ENCODE results near the gene SRRM5.
A peak's percentile ranks its signal among the peaks of the same experiment; 100 is the strongest.
"Not testable (repeated sequence)": the region's sequence is repeated elsewhere in the genome, so short reads cannot be mapped to it uniquely, and the experiment has no call there.

Gene SRRM5

DNA sequence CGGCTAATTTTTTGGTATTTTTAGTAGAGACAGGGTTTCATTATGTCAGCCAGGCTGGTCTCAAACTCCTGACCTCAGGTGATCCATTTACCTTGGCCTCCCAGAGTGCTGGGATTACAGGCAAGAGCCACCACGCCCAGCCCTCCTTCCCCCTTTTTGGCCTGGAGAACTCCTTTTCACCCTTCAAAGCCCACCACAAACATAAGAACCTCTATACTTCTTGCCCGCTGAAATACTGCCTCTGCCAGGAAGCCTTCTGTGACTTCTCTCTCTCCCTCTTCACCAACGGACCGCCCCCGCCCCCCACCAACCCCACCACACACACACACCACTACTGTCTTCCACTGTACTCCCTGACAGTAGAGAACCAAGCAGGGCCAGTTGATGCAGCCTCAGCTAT, 5.1 kb downstream of the SRRM5 start:
- no peak for DNase-seq

DNA sequence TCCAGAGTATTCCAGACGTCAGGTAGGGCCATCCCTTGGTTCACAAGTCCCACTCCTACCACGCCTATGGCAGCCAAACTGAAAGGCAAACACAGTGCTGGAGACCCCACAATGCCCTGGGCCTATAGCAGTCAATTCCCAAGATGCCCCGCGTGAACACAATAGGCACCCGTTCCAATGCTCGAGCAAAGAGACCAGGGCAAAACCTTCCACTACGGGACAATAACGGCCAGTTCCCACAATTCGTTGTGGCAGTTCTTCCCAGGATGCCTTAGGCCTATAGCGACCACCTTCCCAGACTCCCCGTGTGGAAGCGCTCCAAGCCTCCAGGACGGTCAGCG, 7.0 kb downstream of the SRRM5 start:
- DNase-seq, result peak; percentile 50

DNA sequence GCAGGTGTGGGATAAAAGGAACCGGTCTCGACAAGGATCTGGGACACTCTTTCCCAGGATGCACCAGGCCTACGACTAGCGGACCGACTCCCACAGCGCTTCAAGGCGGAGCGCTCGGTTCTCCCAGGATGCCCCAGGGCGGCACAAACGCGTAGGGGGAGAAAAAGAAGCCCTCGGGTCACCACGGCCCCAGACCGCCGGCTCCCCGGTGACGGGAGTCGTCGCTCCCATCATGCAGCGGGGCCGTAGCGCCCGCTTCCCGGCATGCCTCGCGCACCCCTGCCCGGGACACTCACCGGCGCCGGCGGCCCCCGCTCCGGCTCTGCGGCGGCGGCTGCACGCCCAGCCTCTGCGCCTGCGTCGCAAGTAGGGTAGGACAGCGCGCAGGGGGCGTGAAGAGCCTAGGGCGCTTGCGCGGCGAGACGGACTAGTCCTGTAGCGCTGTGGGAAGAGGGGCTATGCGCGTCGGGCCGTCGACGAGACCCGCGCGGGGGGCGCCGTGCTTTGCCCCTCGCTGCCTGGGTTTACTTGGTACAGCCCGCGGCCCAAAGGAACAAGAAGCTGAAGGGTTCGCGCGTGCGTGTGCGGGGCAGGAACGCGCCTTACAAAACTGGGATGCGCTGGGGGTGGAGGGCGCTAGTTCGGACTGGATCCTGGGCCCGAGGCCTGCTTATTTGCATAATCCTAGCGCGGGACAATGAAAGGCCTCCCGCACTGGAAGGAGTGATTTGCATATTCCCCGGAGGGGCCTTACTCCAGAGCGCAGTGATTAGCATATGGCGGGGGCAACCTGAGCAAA, 7.6 kb downstream of the SRRM5 start, which contains the start of gene ZNF428:
TSS of gene ZNF428 (minus strand) at position 368 of the 799 bp plus-strand sequence. CDS start 5,325 bp downstream, outside the sequence.
- peak; percentile 73 for DNase-seq

DNA sequence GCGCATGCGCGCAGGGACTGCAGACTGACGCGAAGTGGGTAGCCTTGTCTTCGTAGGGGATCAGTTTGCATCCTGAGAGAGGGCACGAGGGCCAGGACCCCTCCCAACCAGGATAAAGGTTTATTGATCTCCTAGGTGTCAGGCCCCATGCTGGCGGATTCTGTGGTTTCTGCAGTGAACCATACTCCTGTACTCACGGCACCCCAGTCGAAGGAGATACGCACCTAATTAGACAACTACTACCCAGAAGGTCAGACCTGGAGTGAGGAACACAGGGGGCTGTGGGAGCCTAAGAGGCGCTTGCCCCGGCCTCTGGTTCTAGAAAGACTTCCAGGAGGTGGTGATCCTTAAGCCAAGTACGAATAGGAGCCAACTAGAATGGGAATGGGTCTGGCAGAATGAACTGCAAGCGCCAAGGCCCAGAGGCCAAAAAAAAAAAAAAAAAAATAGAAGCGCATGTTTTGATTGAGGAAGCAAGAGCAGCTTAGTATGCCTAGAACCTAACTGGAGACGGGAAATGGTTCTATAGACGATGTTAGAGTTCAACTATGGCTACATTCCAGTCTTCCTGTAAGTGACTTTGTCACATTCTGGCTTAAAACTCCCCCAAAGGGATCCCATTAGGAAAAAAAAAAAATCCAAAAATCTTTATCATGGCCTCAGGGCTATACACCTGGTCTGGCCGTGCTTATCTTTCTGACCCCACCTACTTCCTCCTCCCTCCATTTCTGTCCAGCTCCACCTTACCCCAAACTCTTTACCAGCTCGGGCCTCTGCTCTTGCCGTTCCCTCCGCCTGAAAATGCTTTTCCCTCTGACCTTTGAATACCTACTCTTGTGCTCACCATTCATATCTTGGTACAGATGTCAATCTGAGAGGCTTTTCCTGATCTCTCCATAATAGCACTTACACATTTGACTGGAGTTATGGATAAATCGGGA, 8.4 kb downstream of the SRRM5 start:
- no peak for DNase-seq

DNA sequence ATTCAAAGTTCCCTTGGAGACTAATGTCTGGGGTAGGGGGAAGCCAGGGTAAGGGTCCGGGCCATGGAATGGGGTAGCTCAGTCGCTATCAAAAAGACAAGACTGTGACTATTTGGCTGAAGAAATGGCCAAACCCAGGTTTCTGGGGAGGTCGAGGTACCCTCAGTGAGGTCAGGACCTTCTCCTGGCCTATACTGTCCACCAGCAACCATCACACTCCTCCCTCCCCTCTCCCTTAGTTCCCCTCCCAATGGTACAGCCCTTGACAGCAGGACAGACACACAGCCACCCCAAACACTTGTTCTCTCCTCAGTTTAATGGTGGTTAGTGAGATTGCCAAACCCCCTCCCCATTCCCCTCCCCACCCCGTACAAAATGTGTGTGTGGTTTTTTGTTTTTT, 10.2 kb downstream of the SRRM5 start:
- no peak for DNase-seq

DNA sequence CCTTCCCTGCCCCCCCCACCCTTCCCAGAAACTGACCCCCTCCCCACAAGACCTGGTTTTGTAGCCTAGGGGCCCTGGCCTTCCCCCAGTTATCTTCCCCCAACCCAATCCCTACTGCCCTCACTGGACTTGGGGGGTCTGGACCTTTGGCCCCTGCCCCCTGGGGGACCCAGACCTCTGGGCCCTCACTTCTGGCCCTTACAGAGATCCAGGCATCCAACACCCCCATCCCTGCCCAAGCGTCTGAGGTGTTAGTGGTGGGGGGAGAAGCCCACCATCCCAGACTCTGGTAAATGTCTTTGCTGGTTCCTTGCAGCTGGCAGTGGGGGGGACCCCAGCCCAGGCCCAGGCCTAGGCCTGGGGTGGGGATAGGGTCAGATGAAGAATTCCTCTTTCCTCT, 11.1 kb downstream of the SRRM5 start:
- no peak for DNase-seq

DNA sequence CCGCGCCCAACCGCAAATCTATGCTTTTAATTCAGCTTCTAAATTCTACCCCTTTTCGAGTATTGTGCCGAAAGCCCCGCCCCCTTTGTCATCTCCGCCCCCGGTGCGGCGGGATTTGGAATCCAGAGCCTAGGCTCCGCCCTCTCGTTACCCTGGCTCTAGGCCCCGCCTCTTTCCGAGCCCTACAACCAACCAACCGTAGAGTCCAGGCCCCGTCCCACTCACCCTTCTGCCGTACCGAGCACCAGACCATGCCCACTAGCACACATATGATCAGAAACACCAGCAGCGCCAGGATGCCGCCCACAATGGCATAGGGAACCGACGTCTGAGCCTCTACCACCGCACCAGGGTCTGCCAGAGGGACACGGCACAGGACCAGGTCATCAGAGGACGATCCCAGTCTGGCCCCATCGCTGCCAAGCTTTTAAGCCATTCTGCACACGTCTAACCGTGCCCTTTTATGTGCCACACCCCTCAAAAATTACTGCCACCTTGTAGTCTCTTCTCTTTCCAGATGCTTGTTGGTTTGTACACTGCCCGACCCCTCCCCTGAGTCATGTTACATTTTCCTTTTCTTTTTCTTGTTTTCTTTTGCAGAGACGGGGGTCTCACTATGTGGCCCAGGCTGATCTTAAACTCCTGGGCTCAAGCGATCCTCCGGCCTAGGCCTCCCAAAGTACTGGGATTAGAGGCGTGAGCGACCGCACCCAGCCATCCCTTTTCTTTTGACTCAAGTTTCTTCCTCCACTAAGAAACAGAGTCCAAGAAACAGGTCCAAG, 12.2 kb downstream of the SRRM5 start:
- DNase-seq, result no peak

DNA sequence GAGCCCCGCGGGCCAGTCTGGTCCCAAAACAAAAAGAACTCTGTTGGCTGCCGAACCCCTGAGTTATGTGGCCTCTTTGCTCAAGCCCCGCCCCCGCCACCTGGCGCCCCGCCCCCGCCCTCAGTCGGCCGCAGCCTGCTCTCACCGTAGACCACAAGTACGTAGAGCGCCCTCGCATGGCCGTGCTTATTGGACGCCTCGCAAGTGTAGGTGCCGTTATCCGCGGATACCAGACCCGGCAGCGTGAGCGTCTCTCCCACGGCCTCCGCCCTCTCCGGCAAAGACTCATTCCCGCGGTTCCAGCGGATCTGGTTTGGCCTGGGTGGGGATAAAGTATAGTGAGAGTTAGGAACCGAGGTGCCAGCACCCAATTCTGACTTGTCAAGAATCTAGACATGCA, 13.0 kb downstream of the SRRM5 start:
- DNase-seq, result no peak

DNA sequence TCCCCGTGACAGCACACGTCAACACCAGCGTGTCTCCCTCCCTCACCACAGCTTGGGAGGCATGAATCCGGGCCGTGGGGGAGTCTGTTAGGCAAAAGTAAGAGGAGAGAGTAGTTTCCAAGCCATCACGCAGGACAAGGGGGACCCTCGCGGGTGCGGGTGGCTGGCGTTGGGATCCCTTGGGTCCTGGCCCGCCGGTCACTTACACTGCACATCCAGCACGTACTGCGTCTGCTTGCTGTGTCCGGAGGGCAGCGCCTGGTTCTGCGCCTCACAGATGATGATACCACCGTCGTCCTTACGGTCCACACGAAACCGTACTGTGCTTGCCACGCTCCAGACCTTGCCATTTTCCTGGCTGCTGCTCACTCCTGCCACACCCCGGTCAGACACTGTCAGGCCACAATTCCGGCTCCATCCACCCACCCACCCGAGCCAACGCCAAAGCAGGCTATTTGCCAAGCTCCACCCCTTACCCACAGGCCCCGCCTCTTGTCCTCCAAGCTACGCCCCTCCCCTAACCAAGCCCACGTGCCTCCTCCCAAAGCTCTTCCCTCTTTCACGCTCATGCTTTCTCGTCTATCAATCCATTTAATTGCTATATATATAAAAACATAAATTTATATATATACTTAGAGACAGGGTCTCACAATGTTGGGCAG, 14.2 kb downstream of the SRRM5 start:
- no peak for DNase-seq

DNA sequence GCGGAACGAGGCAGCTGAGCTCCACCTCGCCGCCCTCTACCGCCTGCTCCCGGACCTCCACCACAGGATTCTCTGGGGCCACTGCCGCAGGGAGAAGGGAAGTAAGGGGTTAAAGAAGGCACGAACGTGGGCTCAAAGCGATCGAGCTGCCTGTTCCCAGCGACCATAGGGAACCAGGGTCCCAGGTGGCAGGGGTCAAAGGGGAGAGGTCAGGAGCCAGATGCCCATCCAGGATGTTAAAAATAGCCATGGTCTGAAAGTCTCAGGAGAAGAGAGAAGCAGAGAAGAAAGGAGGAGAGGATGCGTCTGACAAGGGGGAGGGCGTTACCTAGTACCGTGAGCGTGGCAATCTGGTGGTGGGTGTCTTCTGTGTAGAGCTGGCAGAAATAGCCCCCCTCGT, 14.9 kb downstream of the SRRM5 start:
- no peak for DNase-seq

DNA sequence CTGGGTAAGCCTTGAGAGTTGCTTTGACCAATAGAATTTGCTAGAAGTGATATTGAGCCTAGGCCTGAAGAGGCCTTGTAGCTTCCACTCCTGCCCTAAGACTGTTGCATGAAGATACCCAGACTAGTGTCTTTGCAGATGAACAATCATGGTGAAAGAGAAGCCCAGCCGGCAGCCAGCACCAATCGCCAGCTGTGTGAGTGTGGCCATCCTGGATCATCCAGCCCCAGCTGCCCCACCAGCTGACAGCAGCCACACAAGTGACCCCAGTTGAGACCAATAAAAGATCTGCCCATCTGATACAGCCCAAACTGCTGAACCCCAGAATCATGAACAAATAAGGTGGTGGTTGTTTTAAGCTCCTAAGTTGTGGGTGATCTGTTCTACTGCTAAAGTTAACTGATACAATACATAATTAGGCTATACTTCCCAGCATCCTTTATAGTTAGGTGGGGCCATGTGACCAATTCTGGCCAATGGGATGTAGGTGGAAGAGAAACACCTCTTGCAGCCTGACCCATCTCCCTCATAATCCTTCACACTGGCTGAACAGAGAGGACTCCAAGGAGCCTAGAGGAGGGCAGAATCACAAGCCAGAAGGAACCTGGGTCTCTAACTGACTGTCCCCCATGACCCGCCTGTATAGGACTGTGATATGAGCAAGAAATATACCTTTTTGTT, 16.9 kb downstream of the SRRM5 start:
- DNase-seq, result no peak

DNA sequence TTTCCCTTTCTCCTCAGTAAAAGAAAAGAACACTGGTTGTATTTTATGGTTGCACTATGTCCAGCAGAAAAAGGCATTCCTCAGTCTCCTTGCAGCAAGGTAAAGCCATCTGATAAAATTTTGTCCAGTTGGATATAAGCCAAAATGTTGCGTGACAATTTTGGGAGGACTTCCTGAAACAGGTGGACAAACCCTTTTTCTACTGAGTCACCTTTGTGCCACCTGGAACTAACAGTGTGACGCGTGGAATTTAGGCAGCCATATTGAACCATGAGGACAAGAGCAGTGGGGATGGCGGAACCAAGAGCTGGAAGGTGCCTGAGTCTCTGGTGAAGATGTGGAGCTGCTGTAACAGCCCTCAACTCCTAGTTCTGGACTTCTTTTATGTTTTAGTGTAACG, 19.6 kb downstream of the SRRM5 start:
- no peak for DNase-seq

DNA sequence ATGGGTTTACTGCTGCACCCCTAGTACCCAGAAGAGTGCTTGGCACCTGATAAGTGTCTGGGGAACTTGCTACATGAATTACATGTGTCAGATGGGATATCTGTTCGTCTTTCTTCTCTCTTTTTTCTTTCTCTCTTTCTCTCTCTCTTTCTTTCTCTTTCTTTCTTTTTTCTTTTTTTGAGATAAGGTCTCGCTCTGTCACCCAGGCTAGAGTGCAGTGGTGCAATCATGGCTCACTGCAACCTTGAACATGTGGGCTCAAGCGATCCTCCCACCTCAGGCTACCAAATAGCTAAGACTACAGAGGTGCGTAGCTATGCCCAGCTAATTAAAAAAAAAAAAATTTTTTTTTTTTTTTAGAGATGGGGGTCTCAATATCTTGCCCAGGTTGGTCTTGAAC, 21.6 kb downstream of the SRRM5 start:
- no peak for DNase-seq

DNA sequence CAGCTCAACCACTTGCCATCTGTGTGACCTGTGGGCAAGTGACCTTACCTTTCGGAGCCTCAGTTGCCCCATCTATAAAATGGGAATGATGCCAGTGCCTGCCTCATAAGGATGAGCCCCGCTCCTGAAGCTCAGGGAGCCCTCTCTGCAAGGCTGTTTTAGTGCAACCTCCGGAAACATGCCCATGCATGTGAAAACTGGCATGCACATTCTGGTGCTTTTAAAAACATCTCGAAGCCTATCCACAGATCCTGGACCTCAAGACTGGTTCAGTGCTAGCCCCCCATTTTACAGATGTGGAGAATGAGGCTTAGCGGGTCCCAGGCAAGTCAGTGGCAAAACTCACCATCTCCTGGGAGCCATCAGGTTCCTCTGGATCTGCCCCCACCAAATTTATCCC, 22.2 kb downstream of the SRRM5 start:
- no peak for DNase-seq

DNA sequence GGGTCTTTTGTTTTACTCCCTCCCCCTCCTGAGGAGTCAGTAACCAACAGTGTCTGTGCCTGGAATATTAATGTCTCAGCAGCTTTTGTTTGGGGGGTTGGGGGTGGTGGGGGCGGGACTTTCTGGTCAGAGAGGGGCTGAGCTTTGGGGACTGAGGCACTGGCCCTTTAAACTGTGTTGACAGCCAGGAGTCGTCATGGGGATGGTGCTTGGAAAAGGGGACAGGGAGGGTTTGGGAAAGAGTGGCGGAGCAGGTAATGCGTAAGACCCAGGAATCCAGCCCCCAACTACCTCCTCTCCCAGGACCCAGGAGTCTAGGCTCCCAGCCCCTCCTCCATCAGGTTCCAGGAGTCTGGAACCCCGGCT, 22.6 kb downstream of the SRRM5 start:
- DNase-seq, result no peak

DNA sequence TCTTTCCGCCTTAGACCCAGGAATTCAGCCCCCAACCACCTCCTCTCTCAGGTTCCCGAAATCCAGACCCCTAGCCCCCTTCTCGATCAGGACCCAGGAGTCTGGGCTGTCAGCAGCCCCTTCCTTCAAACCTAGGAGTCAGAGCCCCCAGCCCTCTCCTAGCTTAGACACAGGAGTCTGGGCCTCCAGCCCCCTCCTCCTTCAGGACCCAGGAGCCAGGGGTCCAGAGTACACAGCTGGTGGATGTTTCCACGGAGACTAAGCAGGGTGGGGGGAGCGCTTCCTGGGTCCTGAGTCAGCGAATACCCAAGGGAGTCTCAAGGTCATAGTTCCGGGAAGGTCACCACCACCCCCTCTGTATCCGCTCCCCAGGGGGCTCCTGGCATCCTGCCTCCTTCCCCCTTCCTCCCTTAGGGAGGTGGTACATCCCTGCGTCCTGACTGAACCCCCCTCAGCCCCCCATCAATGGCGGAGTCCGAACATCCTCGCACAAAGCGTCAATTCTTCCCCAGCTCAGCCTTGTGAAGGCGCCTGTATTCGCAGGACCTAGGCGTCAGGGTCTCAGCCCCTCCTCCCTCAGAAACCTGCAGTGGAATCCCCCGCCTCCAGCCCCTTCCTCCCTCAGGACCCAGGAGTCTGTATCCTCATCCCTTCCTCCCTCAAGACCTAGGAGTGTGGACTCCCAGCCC, 23.1 kb downstream of the SRRM5 start:
- DNase-seq, result no peak

DNA sequence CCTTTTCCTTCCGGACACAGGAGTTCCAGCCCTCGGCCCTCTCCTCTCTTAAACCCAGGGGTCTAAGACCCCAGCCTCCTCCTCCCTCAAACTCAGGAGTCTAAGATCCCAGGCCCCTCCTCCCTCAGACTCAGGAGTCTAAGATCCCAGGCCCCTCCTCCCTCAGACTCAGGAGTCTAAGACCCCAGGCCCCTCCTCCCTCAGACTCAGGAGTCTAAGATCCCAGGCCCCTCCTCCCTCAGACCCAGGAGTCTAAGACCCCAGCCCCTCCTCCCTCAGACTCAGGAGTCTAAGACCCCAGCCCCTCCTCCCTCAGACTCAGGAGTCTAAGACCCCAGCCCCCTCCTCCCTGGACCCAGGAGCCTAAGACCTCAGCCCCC, 23.7 kb downstream of the SRRM5 start:
- DNase-seq, result not testable (repeated sequence)

DNA sequence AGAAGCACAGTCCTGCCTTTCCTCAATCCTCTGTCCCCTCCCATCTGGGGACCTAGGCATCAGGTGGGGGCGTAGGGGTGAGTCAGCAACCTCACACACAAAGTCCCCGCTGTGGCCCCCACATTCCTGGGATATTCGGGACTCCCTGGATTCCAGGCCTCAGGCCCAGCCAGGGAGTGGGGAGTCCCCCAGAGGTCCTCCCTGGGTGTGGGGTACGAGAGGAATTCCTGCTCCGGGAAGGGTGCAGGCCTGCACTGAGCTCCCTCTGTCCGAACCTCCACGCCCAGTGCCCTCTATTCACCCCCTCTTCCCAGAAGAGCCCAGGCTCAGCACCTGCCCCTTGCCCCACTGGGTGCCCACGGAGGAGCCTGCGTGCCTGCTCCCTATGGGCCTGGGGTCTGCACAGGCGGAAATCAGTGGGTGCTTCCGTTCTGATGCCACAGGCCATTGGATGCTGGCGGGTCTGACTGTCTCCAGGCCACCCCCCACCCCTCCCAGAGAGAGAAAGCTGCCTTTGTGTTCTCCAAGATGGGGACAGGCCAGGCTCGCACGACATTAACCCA, 24.3 kb downstream of the SRRM5 start:
- DNase-seq, result no peak

DNA sequence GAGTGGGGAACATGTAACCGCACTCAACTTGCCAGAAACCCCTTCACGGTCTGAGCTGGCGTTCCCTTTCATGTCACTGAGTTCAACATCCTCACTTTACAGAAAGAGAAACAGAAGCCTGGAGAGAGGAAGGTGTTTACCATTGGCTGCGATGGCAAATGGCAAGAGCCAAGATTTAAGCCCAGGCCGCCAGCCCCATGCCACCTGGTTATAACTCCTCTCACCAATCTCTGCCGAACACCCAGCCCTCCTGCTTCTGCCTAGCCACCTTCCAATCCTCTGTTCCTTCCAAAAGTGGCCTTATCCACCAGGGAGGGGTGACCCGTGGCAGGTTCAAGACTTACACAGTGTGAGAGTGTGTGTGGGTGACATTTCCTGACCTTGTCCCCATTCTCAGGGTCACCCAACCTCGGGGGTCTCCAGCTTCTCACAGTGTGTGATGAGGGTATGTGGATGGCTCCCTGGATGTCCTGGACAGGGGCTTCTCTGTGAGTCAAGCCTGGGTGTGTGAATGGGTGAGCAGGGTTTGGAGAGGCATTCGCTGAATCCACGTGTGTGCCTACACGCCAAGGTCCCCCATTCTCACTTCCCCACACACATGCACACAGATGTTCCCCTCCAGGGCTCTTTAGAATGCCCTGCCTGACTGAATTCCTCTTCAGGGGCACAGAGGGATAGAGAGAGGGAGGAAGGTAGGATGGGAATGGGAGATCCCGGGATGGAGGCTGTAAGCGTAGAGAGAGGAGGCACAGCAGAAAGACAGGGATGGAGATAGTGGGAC, 26.5 kb downstream of the SRRM5 start:
- DNase-seq, result no peak

DNA sequence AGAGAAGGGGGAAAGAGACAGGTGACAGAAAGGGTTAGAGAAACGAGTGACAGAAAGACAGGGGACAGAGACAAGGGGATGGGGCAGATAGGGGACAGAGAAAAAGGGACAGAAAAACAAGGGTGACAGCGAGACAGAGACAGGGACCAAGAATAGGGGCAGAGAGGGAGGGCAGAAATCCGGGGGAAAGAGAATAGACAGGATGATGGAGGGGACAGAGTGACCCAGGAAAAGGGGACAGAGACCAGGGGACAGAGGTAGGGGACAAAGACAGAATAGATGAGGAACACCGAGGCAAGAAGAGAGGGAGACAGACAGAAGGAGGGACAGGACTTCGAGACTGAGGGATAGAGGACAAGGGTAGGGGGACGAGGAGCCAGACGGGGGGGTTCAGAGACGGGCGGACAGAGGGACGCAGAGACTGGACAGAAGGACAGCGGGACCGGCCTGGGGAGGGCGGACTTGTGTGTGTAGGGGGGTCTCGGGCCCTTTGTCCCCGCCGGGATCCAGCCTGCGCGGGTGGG, 27.2 kb downstream of the SRRM5 start:
- no peak for DNase-seq

Measured in NCI-H510A (cell line).